Common myeloid progenitor, CD34-positive (primary cell): ENCODE data around the gene ADCY9.
A peak's percentile ranks its signal among the peaks of the same experiment; 100 is the strongest.

Experiments used
- CTCF ChIA-PET: fragments of 350-600 bp; sonication (Branson Sonifier 250); formaldehyde crosslinking; loops from one replicate; lab custom pipeline; 2021; ENCODE audit warnings: antibody characterized with exemption; lab: Charles Lee
- POLR2A ChIA-PET: fragments of 350-600 bp; sonication (Branson Sonifier 250); formaldehyde crosslinking; loops from one replicate; lab custom pipeline; 2021; ENCODE audit warnings: antibody characterized with exemption; lab: Charles Lee
- DNase-seq, 3 donors: peaks; one replicate each; pipeline versions ENCODE4 v3.0.0 to v3.0.0-alpha.2; 2013
- H3K27ac ChIP-seq, 2 experiments: 1 replicate in 1 of 2; 2 replicates in 1 of 2; pipeline ENCODE4 v1.7.0; 2013; ENCODE audit warnings: inconsistent platforms in 2 of 2, low read length in 2 of 2, mild to moderate bottlenecking in 2 of 2, low read depth in 1 of 2, moderate library complexity in 1 of 2; ENCODE audit not compliant: severe bottlenecking in 2 of 2, insufficient read depth in 1 of 2, poor library complexity in 1 of 2
- H3K27me3 ChIP-seq, 5 experiments: replicated peaks in 2 of 5; 1 replicate in 3 of 5; 2 replicates in 2 of 5; pipeline versions ENCODE4 v1.6.1 to v1.7.0; 2013; ENCODE audit warnings: low read length in 4 of 5, mild to moderate bottlenecking in 2 of 5, moderate library complexity in 2 of 5, inconsistent platforms in 1 of 5; ENCODE audit not compliant: insufficient read depth in 5 of 5, control insufficient read depth in 4 of 5
- H3K36me3 ChIP-seq, 4 experiments: 1 replicate in 2 of 4; 2 replicates in 2 of 4; pipeline versions ENCODE4 v1.6.1 to v1.7.0; 2013; ENCODE audit warnings: low read length in 3 of 4, control low read depth in 1 of 4, mild to moderate bottlenecking in 1 of 4; ENCODE audit not compliant: control insufficient read depth in 4 of 4, insufficient read depth in 4 of 4
- H3K4me1 ChIP-seq, 4 experiments: 1 replicate in 3 of 4; 2 replicates in 1 of 4; pipeline versions ENCODE4 v1.6.1 to v1.7.1; 2013; ENCODE audit warnings: low read length in 3 of 4, mild to moderate bottlenecking in 3 of 4, control low read depth in 1 of 4, inconsistent platforms in 1 of 4, moderate library complexity in 1 of 4; ENCODE audit not compliant: control insufficient read depth in 4 of 4, insufficient read depth in 4 of 4; ENCODE audit errors: control extremely low read depth in 1 of 4
- H3K4me3 ChIP-seq, 7 experiments: 1 replicate in 4 of 7; 2 replicates in 3 of 7; pipeline versions ENCODE4 v1.5.1 to v1.7.0; 2013; ENCODE audit warnings: mild to moderate bottlenecking in 7 of 7, low read length in 6 of 7, moderate library complexity in 6 of 7, inconsistent platforms in 2 of 7, low read depth in 2 of 7, control low read depth in 1 of 7; ENCODE audit not compliant: insufficient read depth in 4 of 7, control insufficient read depth in 1 of 7; ENCODE audit errors: extremely low read depth in 1 of 7
- H3K9me3 ChIP-seq, 5 experiments: 1 replicate in 4 of 5; 2 replicates in 1 of 5; pipeline versions ENCODE4 v1.6.1 to v1.7.1; 2013; ENCODE audit warnings: low read length in 4 of 5, mild to moderate bottlenecking in 2 of 5, inconsistent platforms in 1 of 5, low read depth in 1 of 5, moderate library complexity in 1 of 5; ENCODE audit not compliant: control insufficient read depth in 4 of 5, insufficient read depth in 2 of 5; ENCODE audit errors: control extremely low read depth in 1 of 5
- WGBS: methylation state at CpG from one replicate; pipeline ENCODE4 v1.1.5; 2013; ENCODE audit not compliant: insufficient coverage; 5-methylcytosine and 5-hydroxymethylcytosine counted together

The ADCY9 gene

DNA sequence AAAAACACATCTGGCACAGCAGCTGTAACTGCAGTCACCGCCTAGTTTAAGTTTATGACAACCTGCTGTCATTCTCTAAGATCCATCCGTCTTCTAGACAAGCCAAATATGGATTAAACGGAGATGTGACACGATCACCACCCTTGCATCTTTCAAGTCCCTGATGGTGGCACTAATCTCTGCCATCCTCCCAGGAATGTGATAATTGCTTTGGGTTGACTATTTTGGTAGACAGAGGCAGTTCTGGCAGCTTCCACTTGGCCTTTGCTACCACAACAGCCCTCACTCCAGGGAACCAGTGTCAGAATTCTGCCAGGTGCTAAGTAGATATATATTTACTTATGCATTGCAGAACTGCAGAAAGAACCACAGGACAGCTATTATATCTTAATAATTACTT is 81.3 kb downstream of the ADCY9 start:
- peaks cover 0 to 10% (median 5%) of the 10 kb centered on the region in 4 experiments for H3K4me1 ChIP-seq
- H3K27ac ChIP-seq = no peak overlapping the region
- no peaks in the 10 kb centered on the region for H3K27me3 ChIP-seq
- WGBS = 100% methylated on average over 4 of the region's 4 CpGs
- H3K36me3 ChIP-seq = no peaks in the 10 kb centered on the region
- ChIA-PET POLR2A (no interaction called here), CTCF (no interaction called here)
- DNase-seq = no peak
- no peak overlapping the region for H3K4me3 ChIP-seq
- H3K9me3 ChIP-seq = no peaks in the 10 kb centered on the region

DNA sequence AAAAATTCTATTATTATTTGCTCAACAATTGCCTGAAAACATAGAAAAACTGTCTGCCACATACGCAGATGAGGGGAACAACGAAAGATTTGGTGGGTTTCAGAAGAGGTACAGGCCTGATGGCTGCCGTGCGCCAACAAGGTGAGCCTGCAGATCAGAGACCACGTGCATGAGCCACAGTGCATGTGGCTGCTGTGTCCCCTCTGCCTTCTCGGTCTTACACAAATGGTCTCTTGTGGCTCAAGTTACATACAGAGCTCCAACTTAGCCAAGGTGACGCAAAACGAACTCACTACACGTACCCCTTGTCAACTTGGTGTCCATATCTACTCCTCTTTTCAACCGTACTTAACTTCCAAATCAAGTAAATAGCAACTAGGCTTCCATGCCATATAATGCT is 82.3 kb downstream of the ADCY9 start:
- Histone ChIP-seq H3K27me3 (no peaks in the 10 kb centered on the region), H3K4me3 (no peak overlapping the region), H3K27ac (no peak overlapping the region), H3K9me3 (no peaks in the 10 kb centered on the region), H3K4me1 (peaks cover 0 to 10% (median 5%) of the 10 kb centered on the region in 4 experiments), H3K36me3 (no peaks in the 10 kb centered on the region)
- WGBS = 100% methylated on average over 10 of the region's 10 CpGs
- CTCF ChIA-PET = no interaction called here
- POLR2A ChIA-PET = no interaction called here
- no peak for DNase-seq

GRCh38 chr16:4032768-4033167 is 83.5 kb downstream of the ADCY9 start:
- Histone ChIP-seq H3K4me3 (peak overlapping the region in 1 of 7 experiments; percentile 50), H3K9me3 (no peaks in the 10 kb centered on the region), H3K4me1 (peaks cover 0 to 10% (median 5%) of the 10 kb centered on the region in 4 experiments), H3K27me3 (no peaks in the 10 kb centered on the region), H3K36me3 (no peaks in the 10 kb centered on the region), H3K27ac (no peak overlapping the region)
- CTCF ChIA-PET = interaction anchor here (0.9 kb wide), 1 partner anchor 50 kb away, joined by 4 read pairs; no protein-coding TSS in a partner anchor
- DNase-seq = peak; percentile 57 to 87 (median 81)
- 3% methylated on average over 4 of the region's 13 CpGs for WGBS
- POLR2A ChIA-PET = no interaction called here

- H3K4me1 ChIP-seq = peaks cover 0 to 10% (median 5%) of the 10 kb centered on the region in 4 experiments
- H3K36me3 ChIP-seq = no peaks in the 10 kb centered on the region
- no peak overlapping the region for H3K4me3 ChIP-seq
- no peaks in the 10 kb centered on the region for H3K9me3 ChIP-seq
- H3K27ac ChIP-seq = no peak overlapping the region
- no peak for DNase-seq
- WGBS = 95% methylated on average over 5 of the region's 8 CpGs
- H3K27me3 ChIP-seq = no peaks in the 10 kb centered on the region
- CTCF ChIA-PET = no interaction called here
- POLR2A ChIA-PET = no interaction called here
Measured at GRCh38 chr16:4028144-4028543, 88.1 kb downstream of the ADCY9 start.

DNA sequence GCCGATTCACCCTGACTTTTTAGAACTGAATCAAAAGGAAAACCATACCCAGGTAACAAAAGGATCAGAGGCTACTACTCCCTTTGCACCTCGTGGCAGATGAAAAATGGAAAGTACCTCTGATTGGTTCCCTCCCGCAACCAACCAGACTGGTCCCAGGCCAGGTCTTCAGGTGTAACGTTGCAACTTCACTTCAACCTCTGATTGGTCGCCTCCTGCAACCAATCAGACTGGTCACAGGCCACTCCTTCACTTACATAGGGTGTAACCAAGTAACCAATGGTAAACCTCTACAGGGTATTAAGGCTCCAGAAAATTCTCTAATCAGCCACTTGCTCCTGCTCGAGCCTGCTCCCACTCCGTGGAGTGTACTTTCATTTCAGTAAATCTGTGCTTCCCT is 89.4 kb downstream of the ADCY9 start:
- Histone ChIP-seq H3K9me3 (no peaks in the 10 kb centered on the region), H3K4me3 (no peak overlapping the region), H3K27ac (no peak overlapping the region), H3K27me3 (no peaks in the 10 kb centered on the region), H3K4me1 (peaks cover 0 to 5% (median 1%) of the 10 kb centered on the region in 4 experiments), H3K36me3 (no peaks in the 10 kb centered on the region)
- WGBS = 93% methylated on average over 7 of the region's 7 CpGs
- POLR2A ChIA-PET = no interaction called here
- no peak for DNase-seq
- CTCF ChIA-PET = no interaction called here

GRCh38 chr16:4025428-4025827 is 90.8 kb downstream of the ADCY9 start:
- POLR2A ChIA-PET = no interaction called here
- Histone ChIP-seq H3K4me1 (no peaks in the 10 kb centered on the region), H3K36me3 (no peaks in the 10 kb centered on the region), H3K27ac (no peak overlapping the region), H3K4me3 (no peak overlapping the region), H3K27me3 (no peaks in the 10 kb centered on the region), H3K9me3 (no peaks in the 10 kb centered on the region)
- CTCF ChIA-PET = interaction anchor here (0.8 kb wide), 1 partner anchor 9 kb away, joined by 3 read pairs; no protein-coding TSS in a partner anchor
- DNase-seq = no peak
- WGBS = 99% methylated on average over 14 of the region's 14 CpGs

GRCh38 chr16:4021916-4022315 is 94.3 kb downstream of the ADCY9 start:
- no peak overlapping the region for H3K4me3 ChIP-seq
- DNase-seq = no peak
- no peaks in the 10 kb centered on the region for H3K27me3 ChIP-seq
- no peaks in the 10 kb centered on the region for H3K36me3 ChIP-seq
- CTCF ChIA-PET = interaction anchor here (1.6 kb wide), 1 partner anchor 15 kb away, joined by 3 read pairs; no protein-coding TSS in a partner anchor
- peaks cover 0 to 2% (median 0%) of the 10 kb centered on the region in 4 experiments for H3K4me1 ChIP-seq
- POLR2A ChIA-PET = no interaction called here
- 82% methylated on average over 2 of the region's 2 CpGs for WGBS
- H3K9me3 ChIP-seq = no peaks in the 10 kb centered on the region
- H3K27ac ChIP-seq = no peak overlapping the region
